A549 treated with DMSO at 1 μM for 4 hours (cell line): ENCODE results near the gene MRPS10. TPM values are rescaled to one million over a fixed set of nuclear protein-coding genes. Genes with fewer than 3 reads are reported as not detected.

Experiments
- total RNA-seq: library from RNA; stranded (reverse); fragments of 200-300 nt; extraction: Qiagen RNA extraction; gene quantifications from 5 replicates; pipeline ENCODE4 v1.2.3, GENCODE V29; 2022; ENCODE audit warnings: low read depth

Gene MRPS10
- total RNA-seq = 36.5 to 45.3 TPM (median 40.1 TPM) in 5 replicates

DNA sequence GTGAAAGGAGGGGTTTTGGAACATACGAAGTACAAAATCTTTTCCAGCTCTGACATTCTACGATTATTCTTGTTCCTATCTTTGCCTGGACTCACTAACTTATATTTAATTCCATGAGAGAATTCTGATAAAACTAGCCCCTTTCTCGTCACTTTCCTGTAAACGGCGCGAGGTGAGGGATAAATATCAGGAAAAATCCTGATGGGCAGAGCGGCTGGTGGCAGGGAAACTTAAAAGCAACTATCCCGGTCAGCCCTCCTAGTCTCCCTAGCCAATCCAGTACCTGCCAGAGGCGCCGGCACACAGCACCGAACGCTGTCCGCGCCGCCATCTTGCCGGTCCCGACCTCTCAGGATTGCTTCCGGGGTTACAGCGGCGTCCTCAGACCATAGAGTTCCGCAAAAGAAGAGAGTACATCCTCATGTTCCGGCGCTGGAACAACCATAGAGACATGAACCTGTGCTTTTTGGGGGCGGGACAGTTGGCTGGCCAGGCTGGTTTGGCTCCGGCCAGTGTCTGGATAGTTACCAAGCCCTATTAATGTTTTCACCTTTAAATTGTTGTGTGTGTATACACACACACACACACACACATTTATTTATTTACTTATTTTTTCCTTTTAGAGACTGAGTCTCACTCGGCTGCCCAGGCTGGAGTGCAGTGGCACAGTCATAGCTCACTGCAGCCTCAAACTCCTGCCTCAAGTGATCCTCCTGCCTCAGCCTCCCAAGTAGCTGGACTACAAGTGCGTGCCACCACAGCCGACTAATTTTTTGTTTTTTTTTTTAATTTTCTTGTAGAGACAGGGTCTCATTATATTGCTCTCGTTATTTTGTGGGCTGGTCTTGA is at the start of gene MRPS10:
MRPS10 (minus strand) TSS at position 343 of the 849 bp plus-strand sequence; CDS start at position 331, 12 bp downstream.

DNA sequence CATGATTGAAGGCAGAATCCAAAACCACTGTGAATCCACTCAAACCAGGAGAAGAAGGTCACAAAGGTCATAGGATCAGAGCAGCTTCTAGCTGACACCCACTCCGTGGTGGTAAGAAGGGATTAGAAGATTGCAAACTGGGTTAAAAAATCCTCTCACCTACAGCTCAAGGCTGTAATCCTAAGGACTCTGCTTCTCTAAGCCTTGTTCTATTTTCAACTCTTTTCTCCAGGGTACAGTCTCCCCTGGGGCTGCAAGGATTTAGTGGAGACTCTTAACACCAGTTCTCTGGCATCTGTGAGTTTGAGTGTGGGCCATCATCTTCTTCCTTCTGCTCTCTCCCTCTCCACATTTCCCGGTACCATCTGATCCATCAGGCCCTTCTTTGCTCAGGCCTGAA is 44.6 kb downstream of the MRPS10 start, which contains the start of gene GUCA1A:
GUCA1A (plus strand) TSS at position 264 of the 400 bp plus-strand sequence. CDS start 250 bp downstream, outside the sequence.

Other genes starting within 250 kb of the MRPS10 start
- gene TAF8, start 167.3 kb downstream of the MRPS10 start, total RNA-seq = 12.7 to 13.5 TPM (median 13.1 TPM) in 5 replicates
- 1.1 to 1.3 TPM (median 1.3 TPM) in 5 replicates for gene C6orf132, start 75.2 kb downstream of the MRPS10 start, total RNA-seq
- gene GUCA1A, start 44.5 kb downstream of the MRPS10 start, total RNA-seq = not detected in 5 replicates
- gene GUCA1B, start 22.9 kb downstream of the MRPS10 start, total RNA-seq = 0.41 to 0.99 TPM (median 0.64 TPM) in 5 replicates
- 5.7 to 10.0 TPM (median 8.6 TPM) in 5 replicates for gene TRERF1, start 234.1 kb upstream of the MRPS10 start, total RNA-seq